KMS-11 (cell line): ENCODE results near the gene KCNN2.

Source experiments
- H2AFZ ChIP-seq: fragments of 200-600 bp; sonication (generic); 2 replicates; pipeline ENCODE4 v1.6.1; 2016; ENCODE audit warnings: antibody characterized with exemption, mixed run types, low read depth
- H3K27ac ChIP-seq: fragments of 200-600 bp; sonication (generic); 2 replicates; pipeline ENCODE4 v1.6.1; 2016; ENCODE audit warnings: mild to moderate bottlenecking, mixed run types
- H3K27me3 ChIP-seq: fragments of 200-600 bp; sonication (generic); 2 replicates; pipeline ENCODE4 v1.6.1; 2017; ENCODE audit warnings: mild to moderate bottlenecking, low read depth, mixed run types, moderate library complexity; ENCODE audit not compliant: insufficient read depth
- H3K36me3 ChIP-seq: fragments of 200-600 bp; sonication (generic); 2 replicates; pipeline ENCODE4 v1.6.1; 2017; ENCODE audit warnings: mild to moderate bottlenecking, mixed run types; ENCODE audit not compliant: insufficient read depth
- H3K4me1 ChIP-seq: fragments of 200-600 bp; sonication (generic); 2 replicates; pipeline ENCODE4 v1.6.1; 2016; ENCODE audit warnings: mild to moderate bottlenecking, low read depth, mixed run types; ENCODE audit not compliant: poor library complexity, severe bottlenecking
- H3K4me2 ChIP-seq: fragments of 200-600 bp; sonication (generic); 2 replicates; pipeline ENCODE4 v1.7.0; 2016; ENCODE audit warnings: mild to moderate bottlenecking, mixed run types
- H3K4me3 ChIP-seq: fragments of 200-600 bp; sonication (generic); IDR thresholded peaks from 2 replicates; pipeline ENCODE4 v1.6.1; 2017; ENCODE audit warnings: low read depth, low read length, mixed read lengths; ENCODE audit not compliant: insufficient read depth
- H3K79me2 ChIP-seq: fragments of 200-600 bp; sonication (generic); 2 replicates; pipeline ENCODE4 v1.6.1; 2016; ENCODE audit warnings: low read depth, mixed run types; ENCODE audit not compliant: insufficient read depth
- H3K9ac ChIP-seq: fragments of 200-600 bp; sonication (generic); 2 replicates; pipeline ENCODE4 v1.6.1; 2016; ENCODE audit warnings: mild to moderate bottlenecking, mixed run types
- H4K20me1 ChIP-seq: fragments of 200-600 bp; sonication (generic); 2 replicates; pipeline ENCODE4 v1.6.1; 2016; ENCODE audit warnings: mild to moderate bottlenecking, mixed run types; ENCODE audit not compliant: insufficient read depth
- TF ChIP-seq, protein P1 (sequence below): fragments of 200-600 bp; sonication (generic); conservative IDR thresholded peaks from 2 replicates; pipeline ENCODE4 v1.6.1; 2017; ENCODE audit warnings: low read depth, mild to moderate bottlenecking, antibody characterized with exemption, low read length, moderate library complexity, mixed read lengths

KCNN2 gene

DNA sequence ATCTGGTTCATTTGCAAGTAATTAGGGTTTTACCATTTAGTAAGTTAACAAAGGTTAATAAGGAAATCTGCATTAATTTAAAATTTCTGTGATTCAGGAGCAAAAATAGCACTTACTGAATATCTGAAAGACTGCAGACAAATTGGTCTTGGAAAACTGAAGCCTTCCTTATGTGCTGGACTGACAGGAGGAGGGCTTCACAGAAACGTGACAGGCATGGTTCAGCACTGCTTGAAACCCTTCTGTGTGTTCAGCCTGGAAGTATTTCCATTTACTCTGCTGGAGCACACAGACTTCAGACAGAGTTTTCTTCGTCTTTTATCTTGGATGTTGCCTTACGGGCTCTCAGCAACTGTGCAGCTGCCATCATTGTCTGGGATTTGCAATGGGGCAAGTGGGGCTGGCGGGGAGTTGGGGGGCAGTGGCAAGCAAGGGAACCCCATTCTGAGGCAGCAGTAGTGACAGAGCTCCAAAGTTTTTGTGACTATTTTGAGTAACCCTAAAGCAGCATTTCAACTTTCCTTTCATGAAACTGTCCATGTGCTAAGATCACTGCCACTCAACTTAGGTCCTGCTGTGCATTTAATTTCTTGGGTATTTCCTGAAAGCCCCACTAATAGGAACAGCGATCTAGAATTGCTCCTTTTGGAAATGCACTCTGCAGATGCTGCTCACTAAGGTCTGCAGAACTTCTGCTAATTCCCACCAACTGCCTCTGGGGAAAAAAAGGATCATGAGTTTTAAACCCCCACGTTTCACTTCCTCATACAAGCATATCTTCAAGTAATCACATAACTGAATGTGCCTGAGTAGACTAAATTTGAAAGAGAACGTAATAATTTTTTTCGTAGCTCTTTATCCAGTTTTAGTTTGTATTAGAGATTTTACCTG, 56.6 kb downstream of the KCNN2 start:
- Histone ChIP-seq H2AFZ (no peak overlapping the region), H4K20me1 (no peaks in the 10 kb centered on the region), H3K27ac (no peak overlapping the region)

DNA sequence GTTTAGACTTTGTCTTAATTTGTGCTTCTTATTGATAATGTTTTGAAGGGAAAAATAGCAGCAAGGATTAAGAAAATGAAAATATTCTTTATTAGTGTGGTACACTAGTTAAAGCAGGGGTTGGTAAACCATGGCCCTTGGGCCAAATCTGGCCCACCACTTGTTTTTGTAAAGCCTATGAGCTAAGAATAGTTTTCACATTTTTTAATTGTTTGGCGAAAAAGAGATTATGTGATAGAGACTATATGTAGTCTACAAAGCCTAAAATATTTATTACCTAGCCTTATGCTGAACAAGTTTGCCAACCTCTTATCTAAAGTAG, 57.2 kb downstream of the KCNN2 start:
- Histone ChIP-seq H3K9ac (no peak overlapping the region), H2AFZ (no peak overlapping the region), H3K27ac (no peak overlapping the region), H4K20me1 (no peaks in the 10 kb centered on the region), H3K36me3 (no peaks in the 10 kb centered on the region), H3K4me2 (no peak overlapping the region), H3K27me3 (no peaks in the 10 kb centered on the region), H3K79me2 (no peaks in the 10 kb centered on the region), H3K4me3 (no peak overlapping the region), H3K4me1 (no peaks in the 10 kb centered on the region)
- TF ChIP-seq, protein P1, sequence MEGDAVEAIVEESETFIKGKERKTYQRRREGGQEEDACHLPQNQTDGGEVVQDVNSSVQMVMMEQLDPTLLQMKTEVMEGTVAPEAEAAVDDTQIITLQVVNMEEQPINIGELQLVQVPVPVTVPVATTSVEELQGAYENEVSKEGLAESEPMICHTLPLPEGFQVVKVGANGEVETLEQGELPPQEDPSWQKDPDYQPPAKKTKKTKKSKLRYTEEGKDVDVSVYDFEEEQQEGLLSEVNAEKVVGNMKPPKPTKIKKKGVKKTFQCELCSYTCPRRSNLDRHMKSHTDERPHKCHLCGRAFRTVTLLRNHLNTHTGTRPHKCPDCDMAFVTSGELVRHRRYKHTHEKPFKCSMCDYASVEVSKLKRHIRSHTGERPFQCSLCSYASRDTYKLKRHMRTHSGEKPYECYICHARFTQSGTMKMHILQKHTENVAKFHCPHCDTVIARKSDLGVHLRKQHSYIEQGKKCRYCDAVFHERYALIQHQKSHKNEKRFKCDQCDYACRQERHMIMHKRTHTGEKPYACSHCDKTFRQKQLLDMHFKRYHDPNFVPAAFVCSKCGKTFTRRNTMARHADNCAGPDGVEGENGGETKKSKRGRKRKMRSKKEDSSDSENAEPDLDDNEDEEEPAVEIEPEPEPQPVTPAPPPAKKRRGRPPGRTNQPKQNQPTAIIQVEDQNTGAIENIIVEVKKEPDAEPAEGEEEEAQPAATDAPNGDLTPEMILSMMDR = no peak

More for the DNA sequence above, 56.6 kb downstream of the KCNN2 start:
- Histone ChIP-seq H3K36me3 (no peaks in the 10 kb centered on the region), H3K27me3 (no peaks in the 10 kb centered on the region), H3K4me2 (no peak overlapping the region), H3K79me2 (no peaks in the 10 kb centered on the region), H3K9ac (no peak overlapping the region), H3K4me1 (no peaks in the 10 kb centered on the region), H3K4me3 (no peak overlapping the region)
- TF ChIP-seq, protein P1 = no peak

GRCh38 chr5:114419959-114420358, 58.1 kb downstream of the KCNN2 start:
- no peak overlapping the region for H3K4me3 ChIP-seq
- no peak overlapping the region for H3K4me2 ChIP-seq
- TF ChIP-seq, protein P1 = no peak
- no peaks in the 10 kb centered on the region for H3K4me1 ChIP-seq
- no peak overlapping the region for H2AFZ ChIP-seq
- H3K36me3 ChIP-seq = no peaks in the 10 kb centered on the region
- no peaks in the 10 kb centered on the region for H3K79me2 ChIP-seq
- no peak overlapping the region for H3K9ac ChIP-seq
- no peak overlapping the region for H3K27ac ChIP-seq
- no peaks in the 10 kb centered on the region for H4K20me1 ChIP-seq
- H3K27me3 ChIP-seq = no peaks in the 10 kb centered on the region

GRCh38 chr5:114427204-114427603, 65.3 kb downstream of the KCNN2 start:
- H3K4me2 ChIP-seq = no peak overlapping the region
- H4K20me1 ChIP-seq = no peaks in the 10 kb centered on the region
- H3K4me3 ChIP-seq = no peak overlapping the region
- H2AFZ ChIP-seq = no peak overlapping the region
- H3K9ac ChIP-seq = no peak overlapping the region
- no peaks in the 10 kb centered on the region for H3K4me1 ChIP-seq
- no peaks in the 10 kb centered on the region for H3K36me3 ChIP-seq
- no peaks in the 10 kb centered on the region for H3K79me2 ChIP-seq
- no peaks in the 10 kb centered on the region for H3K27me3 ChIP-seq
- no peak overlapping the region for H3K27ac ChIP-seq
- TF ChIP-seq, protein P1 = no peak
